H9 (cell line): Measurements from ENCODE around the gene FNDC3B. TPM values are rescaled to one million over a fixed set of nuclear protein-coding genes. Genes with fewer than 3 reads are reported as not detected.
A peak's percentile ranks its signal among the peaks of the same experiment; 100 is the strongest.

Experiments
- DNase-seq: peaks from one replicate; pipeline ENCODE4 v3.0.0-alpha.2; 2017
- H2AFZ ChIP-seq: one replicate; pipeline ENCODE4 v1.6.1; 2013; ENCODE audit warnings: mild to moderate bottlenecking, low read length, control low read depth, moderate library complexity
- H2AK5ac ChIP-seq: 2 replicates; pipeline ENCODE4 v1.6.1; 2013; ENCODE audit warnings: low read length, control low read depth, mixed read lengths; ENCODE audit not compliant: insufficient read length
- H2BK120ac ChIP-seq: one replicate; pipeline ENCODE4 v1.6.1; 2013; ENCODE audit warnings: low read depth, mild to moderate bottlenecking, low read length, control low read depth, inconsistent platforms; ENCODE audit not compliant: poor library complexity, severe bottlenecking
- H2BK12ac ChIP-seq: 2 replicates; pipeline ENCODE4 v1.6.1; 2013; ENCODE audit warnings: low read length, control low read depth, mixed read lengths, low read depth; ENCODE audit not compliant: insufficient read length
- H2BK15ac ChIP-seq: 2 replicates; pipeline ENCODE4 v1.6.1; 2013; ENCODE audit warnings: low read depth, low read length, control low read depth
- H2BK20ac ChIP-seq: one replicate; pipeline ENCODE4 v1.6.1; 2013; ENCODE audit warnings: low read depth, mild to moderate bottlenecking, low read length, control low read depth, inconsistent platforms; ENCODE audit not compliant: poor library complexity, severe bottlenecking
- H2BK5ac ChIP-seq: 2 replicates; pipeline ENCODE4 v1.6.1; 2013; ENCODE audit warnings: low read length, control low read depth, mixed read lengths; ENCODE audit not compliant: insufficient read length
- H3K14ac ChIP-seq: 2 replicates; pipeline ENCODE4 v1.6.1; 2013; ENCODE audit warnings: low read length, control low read depth; ENCODE audit not compliant: insufficient read depth
- H3K18ac ChIP-seq: 2 replicates; pipeline ENCODE4 v1.6.1; 2013; ENCODE audit warnings: low read depth, mild to moderate bottlenecking, mixed read lengths, low read length, control low read depth; ENCODE audit not compliant: insufficient read length
- H3K23ac ChIP-seq: 2 replicates; pipeline ENCODE4 v1.6.1; 2013; ENCODE audit warnings: low read length, control low read depth, mixed read lengths, low read depth; ENCODE audit not compliant: insufficient read length
- H3K23me2 ChIP-seq: 2 replicates; pipeline ENCODE4 v1.6.1; 2013; ENCODE audit warnings: low read depth, mild to moderate bottlenecking, mixed read lengths, low read length, control low read depth; ENCODE audit not compliant: insufficient read length, poor library complexity, severe bottlenecking
- H3K27ac ChIP-seq: 2 replicates; pipeline ENCODE4 v1.5.1; 2013; ENCODE audit warnings: low read length, control low read depth, mixed read lengths, low read depth; ENCODE audit not compliant: insufficient read length
- H3K27me3 ChIP-seq: 2 replicates; pipeline ENCODE4 v1.6.1; 2013; ENCODE audit warnings: low read length, control low read depth, inconsistent platforms; ENCODE audit not compliant: insufficient read depth
- H3K4ac ChIP-seq: 2 replicates; pipeline ENCODE4 v1.6.1; 2013; ENCODE audit warnings: low read depth, mild to moderate bottlenecking, control low read depth, inconsistent platforms, low read length, moderate library complexity
- H3K4me1 ChIP-seq: 2 replicates; pipeline ENCODE4 v1.6.1; 2013; ENCODE audit warnings: low read length, control low read depth, inconsistent platforms; ENCODE audit not compliant: insufficient read depth
- H3K4me2 ChIP-seq: 2 replicates; pipeline ENCODE4 v1.6.1; 2013; ENCODE audit warnings: low read length, control low read depth, mixed read lengths; ENCODE audit not compliant: insufficient read length, insufficient read depth
- H3K56ac ChIP-seq: 2 replicates; pipeline ENCODE4 v1.6.1; 2013; ENCODE audit warnings: low read depth, mild to moderate bottlenecking, mixed read lengths, low read length, control low read depth; ENCODE audit not compliant: insufficient read length
- H3K79me1 ChIP-seq: 2 replicates; pipeline ENCODE4 v1.6.1; 2013; ENCODE audit warnings: low read depth, mild to moderate bottlenecking, moderate library complexity, low read length, control low read depth, inconsistent platforms; ENCODE audit not compliant: insufficient read depth, poor library complexity, severe bottlenecking
- H3K79me2 ChIP-seq: 2 replicates; pipeline ENCODE4 v1.6.1; 2013; ENCODE audit warnings: low read length, control low read depth, inconsistent platforms; ENCODE audit not compliant: insufficient read depth
- H3K9ac ChIP-seq: 2 replicates; pipeline ENCODE4 v1.6.1; 2013; ENCODE audit warnings: low read length, control low read depth, mixed read lengths; ENCODE audit not compliant: insufficient read length; ENCODE audit errors: extremely low read depth
- H3K9me3 ChIP-seq: one replicate; pipeline ENCODE4 v1.6.1; 2013; ENCODE audit warnings: low read depth, low read length, inconsistent platforms; ENCODE audit not compliant: control insufficient read depth
- H3T11ph ChIP-seq: one replicate; pipeline ENCODE4 v1.6.1; 2013; ENCODE audit warnings: mild to moderate bottlenecking, low read length, control low read depth, inconsistent platforms
- H4K20me1 ChIP-seq: one replicate; pipeline ENCODE4 v1.6.1; 2013; ENCODE audit not compliant: control insufficient read depth, insufficient read length, insufficient read depth
- H4K5ac ChIP-seq: 2 replicates; pipeline ENCODE4 v1.6.1; 2013; ENCODE audit warnings: low read depth, mild to moderate bottlenecking, mixed read lengths, low read length, control low read depth; ENCODE audit not compliant: insufficient read length
- H4K8ac ChIP-seq: replicated peaks from 2 replicates; pipeline ENCODE4 v1.6.1; 2013; ENCODE audit warnings: low read length, control low read depth, mixed read lengths, low read depth; ENCODE audit not compliant: insufficient read length
- H4K91ac ChIP-seq: 2 replicates; pipeline ENCODE4 v1.6.1; 2013; ENCODE audit warnings: low read depth, mild to moderate bottlenecking, moderate library complexity, mixed read lengths, low read length, control low read depth; ENCODE audit not compliant: insufficient read length
- H3K27ac Mint-ChIP-seq, 3 experiments: 2 replicates in 2 of 3; 3 replicates in 1 of 3; pipeline ENCODE4 v1.8.0; 2020 to 2021; ENCODE audit warnings: mixed read lengths in 3 of 3, mild to moderate bottlenecking in 1 of 3, moderate library complexity in 1 of 3
- H3K27me3 Mint-ChIP-seq: 2 replicates; pipeline ENCODE4 v1.8.0; 2021; ENCODE audit warnings: low read depth, mild to moderate bottlenecking, moderate library complexity, mixed read lengths
- H3K36me3 Mint-ChIP-seq, 3 experiments: 2 replicates in 2 of 3; 3 replicates in 1 of 3; pipeline ENCODE4 v1.8.0; 2020 to 2021; ENCODE audit warnings: low read depth in 3 of 3, mixed read lengths in 3 of 3; ENCODE audit not compliant: insufficient read depth in 1 of 3
- H3K4me1 Mint-ChIP-seq, 2 experiments: 2 replicates each; pipeline ENCODE4 v1.8.0; 2020; ENCODE audit warnings: mixed read lengths in 2 of 2
- H3K4me3 Mint-ChIP-seq, 2 experiments: 2 replicates in 1 of 2; 3 replicates in 1 of 2; pipeline ENCODE4 v1.8.0; 2020 to 2021; ENCODE audit warnings: mild to moderate bottlenecking in 2 of 2, mixed read lengths in 2 of 2, moderate library complexity in 1 of 2
- H3K9me3 Mint-ChIP-seq, 2 experiments: 2 replicates in 1 of 2; 3 replicates in 1 of 2; pipeline ENCODE4 v1.8.0; 2020; ENCODE audit warnings: mild to moderate bottlenecking in 2 of 2, mixed read lengths in 2 of 2, moderate library complexity in 1 of 2
- CTCF ChIP-seq: fragments of 200-600 bp; sonication (generic); conservative IDR thresholded peaks from 3 replicates; pipeline ENCODE4 v1.8.0; 2021; ENCODE audit warnings: antibody characterized with exemption, mild to moderate bottlenecking
- WGBS: extraction: QIAGEN DNeasy Blood & Tissue Kit; methylation state at CpG from one replicate; pipeline ENCODE4 v1.1.7; 2013; ENCODE audit warnings: missing lambda C conversion rate, low lambda C conversion rate, mixed read lengths; ENCODE audit not compliant: insufficient read length; ENCODE audit errors: extremely low coverage; 5-methylcytosine and 5-hydroxymethylcytosine counted together
- total RNA-seq: library from RNA; stranded (reverse); gene quantifications from 2 replicates; pipeline ENCODE4 v1.2.1, GENCODE V29; 2021

Gene FNDC3B
- total RNA-seq, 1 experiment from 2014 or later, result 43.8 TPM

GRCh38 chr3:172112734-172113120 is 73.3 kb downstream of the FNDC3B start:
- H3K4ac ChIP-seq, result no peak overlapping the region
- H3K27ac ChIP-seq, result no peak overlapping the region
- no peak overlapping the region for H2BK120ac ChIP-seq
- Mint-ChIP-seq H3K27me3 (no peaks in the 10 kb centered on the region), H3K4me3 (no peak overlapping the region), H3K4me1 (peaks cover 19 to 20% of the 10 kb centered on the region in 2 experiments), H3K27ac (peak overlapping the region; percentile 53 to 94 (median 71); a peak in 3 of 7 replicates), H3K36me3 (peaks cover 14 to 32% (median 28%) of the 10 kb centered on the region in 3 experiments; a peak in 6 of 7 replicates), H3K9me3 (no peaks in the 10 kb centered on the region)
- peaks cover 16% of the 10 kb centered on the region; the same call in 1 of the 2 replicates for H3K79me2 ChIP-seq
- no peak overlapping the region for H3K4me2 ChIP-seq
- no peak overlapping the region for H2BK15ac ChIP-seq
- no peaks in the 10 kb centered on the region for H3K9me3 ChIP-seq
- H2BK5ac ChIP-seq, result no peak overlapping the region
- no peak overlapping the region for H2AK5ac ChIP-seq
- no peaks in the 10 kb centered on the region for H3K27me3 ChIP-seq
- H3K14ac ChIP-seq, result no peak overlapping the region
- no peak overlapping the region for H2AFZ ChIP-seq
- no CpG with 5 or more reads among the region's 5 CpGs for WGBS
- H4K91ac ChIP-seq, result no peak overlapping the region
- H2BK12ac ChIP-seq, result no peak overlapping the region
- H4K20me1 ChIP-seq, result no peaks in the 10 kb centered on the region
- no peak overlapping the region for H3K9ac ChIP-seq
- no peak overlapping the region for H3K56ac ChIP-seq
- no peak for TF ChIP-seq CTCF
- peaks cover 2% of the 10 kb centered on the region for H3K79me1 ChIP-seq
- no peak overlapping the region for H3K18ac ChIP-seq
- H3K23me2 ChIP-seq, result no peaks in the 10 kb centered on the region
- H4K5ac ChIP-seq, result no peak overlapping the region
- H3T11ph ChIP-seq, result no peak overlapping the region
- DNase-seq, result no peak
- H2BK20ac ChIP-seq, result no peak overlapping the region
- peaks cover 5% of the 10 kb centered on the region; the same call in 1 of the 2 replicates for H3K4me1 ChIP-seq
- H4K8ac ChIP-seq, result no peak overlapping the region
- H3K23ac ChIP-seq, result no peak overlapping the region
